Gastrocnemius medialis (tissue), 4 donors: ENCODE results near the gene WASF2. TPM values are rescaled to one million over a fixed set of nuclear protein-coding genes. Genes with fewer than 3 reads are reported as not detected.

Experiments used
- ATAC-seq, 2 donors: fragments of 150-250 bp; one replicate each; pipeline ENCODE4 v1.9.1; 2016
- DNase-seq, 2 donors: peaks; one replicate each; pipeline ENCODE4 v3.0.0-alpha.2; 2019
- H3K27ac ChIP-seq, 4 donors: fragments of 200-600 bp; sonication (generic); 1 replicate in 1 of 4; 2 replicates in 3 of 4; pipeline ENCODE4 v1.5.1; 2016 to 2018; ENCODE audit warnings: mild to moderate bottlenecking in 2 of 4, moderate library complexity in 1 of 4
- H3K27me3 ChIP-seq, 3 donors: fragments of 200-600 bp; sonication (generic) in 2 of 3; 1 replicate in 1 of 3; 2 replicates in 2 of 3; pipeline versions ENCODE4 v1.5.1 to v1.6.0; 2016 to 2019; ENCODE audit warnings: mild to moderate bottlenecking in 1 of 3, moderate library complexity in 1 of 3
- H3K36me3 ChIP-seq, 2 donors: fragments of 200-600 bp; sonication (generic) in 1 of 2; one replicate each; pipeline ENCODE4 v1.5.1; 2017 to 2018
- H3K4me1 ChIP-seq, 2 donors: fragments of 200-600 bp; sonication (generic) in 1 of 2; one replicate each; pipeline ENCODE4 v1.5.1; 2016 to 2017; ENCODE audit warnings: mild to moderate bottlenecking in 2 of 2
- H3K4me3 ChIP-seq, 4 donors: fragments of 200-600 bp; sonication (generic) in 3 of 4; 1 replicate in 1 of 4; 2 replicates in 3 of 4; pipeline ENCODE4 v1.5.1; 2016 to 2019; ENCODE audit warnings: mild to moderate bottlenecking in 2 of 4
- H3K9me3 ChIP-seq, 3 donors: fragments of 200-600 bp; sonication (generic) in 2 of 3; 1 replicate in 1 of 3; 2 replicates in 2 of 3; pipeline ENCODE4 v1.5.1; 2016 to 2019
- POLR2A ChIP-seq, 2 donors: fragments of 450-650 bp; IDR thresholded peaks; one replicate each; pipeline ENCODE4 v1.6.1; 2017; ENCODE audit warnings: antibody characterized with exemption in 2 of 2, mild to moderate bottlenecking in 2 of 2, moderate library complexity in 2 of 2
- in situ Hi-C, 4 donors: fragments of 200-750 bp; cut with MboI; loops; one replicate each; pipeline versions ENCODE4 v1.15.0 to v1.8.0; 2017; ENCODE audit warnings: low sequenced_read_pairs in 4 of 4
- intact Hi-C: fragments of 100-400 bp; cut with DNase I; formaldehyde crosslinking; loops from one replicate; pipeline ENCODE4 v1.15.1; 2023; ENCODE audit warnings: low total_unique reads
- total RNA-seq, 4 donors: library from RNA; depleted of rRNA; stranded (reverse); fragments of >200 nt; gene quantifications; one replicate each; pipeline versions ENCODE4 v1.1.0 to v1.2.3, GENCODE V29; 2016
- TF ChIP-seq, protein P1 (sequence below), 5 experiments: fragments of 450-650 bp in 3 of 5; fragments of 200-600 bp in 2 of 5; sonication (generic) in 2 of 5; IDR thresholded peaks in 4 of 5; conservative IDR thresholded peaks in 1 of 5; 1 replicate in 4 of 5; 2 replicates in 1 of 5; pipeline ENCODE4 v1.5.1; 2016 to 2019; ENCODE audit warnings: antibody characterized with exemption in 5 of 5, mild to moderate bottlenecking in 3 of 5, moderate library complexity in 3 of 5

WASF2 gene
- total RNA-seq, 4 donors from 2014 or later: 10.6 to 16.7 (median 13.3) TPM

DNA sequence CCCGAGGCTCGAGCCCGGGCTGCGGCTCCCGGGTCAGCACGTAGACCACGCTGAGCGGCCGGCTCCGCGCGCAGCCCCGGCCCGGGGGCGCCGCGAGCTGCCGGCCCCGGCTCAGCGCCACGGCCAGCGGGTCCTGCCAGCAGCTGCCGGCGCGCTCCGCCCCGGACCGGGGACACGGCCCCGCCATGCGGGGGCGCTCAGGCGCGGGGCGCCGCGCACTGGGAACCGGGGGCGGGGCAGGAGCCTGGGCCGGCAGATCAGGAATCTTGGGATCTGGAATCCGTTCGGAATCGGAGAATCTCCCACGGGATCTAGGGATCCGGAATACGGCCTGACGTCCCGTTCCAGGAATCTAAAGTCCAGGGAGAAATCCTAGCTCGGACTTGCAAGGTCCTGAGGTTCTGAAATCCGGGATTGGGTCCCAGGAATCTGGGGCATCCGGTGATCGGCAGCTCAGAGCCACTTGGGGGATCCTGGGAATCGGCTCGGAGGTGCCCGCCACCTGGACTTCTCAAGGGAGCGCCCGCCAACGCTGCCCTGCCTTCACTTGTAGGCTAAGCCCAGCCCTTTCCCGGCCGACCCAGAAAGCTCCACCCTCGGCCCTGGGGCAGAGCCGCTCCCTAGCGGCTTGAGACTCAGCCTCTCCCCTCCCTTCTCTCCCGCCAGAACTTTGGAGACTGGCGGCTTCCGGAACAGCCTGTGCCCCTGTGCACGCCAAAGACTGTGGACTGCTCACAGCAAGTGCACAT is 123.4 kb downstream of the WASF2 start, which contains the start of gene MAP3K6:
Gene MAP3K6 (minus strand): TSS at position 551 of the 749 bp plus-strand sequence. CDS start 364 bp downstream, at position 187.
- H3K9me3 ChIP-seq: no peaks in the 10 kb centered on the region
- intact Hi-C loops: loop anchor here (2.0 kb wide), 2 partner anchors 22 to 66 kb away; no protein-coding TSS in a partner anchor
- ATAC-seq: peak; percentile 68 to 76

GRCh38 chr1:27366113-27366410 is 123.9 kb downstream of the WASF2 start:
- Histone ChIP-seq H3K27me3 (no peaks in the 10 kb centered on the region), H3K36me3 (peaks cover 0 to 24% of the 10 kb centered on the region in 2 donors), H3K4me1 (peaks cover 22 to 23% of the 10 kb centered on the region in 2 donors), H3K27ac (peak overlapping the region; percentile 91 to 99 (median 96)), H3K9me3 (no peaks in the 10 kb centered on the region), H3K4me3 (peak overlapping the region; percentile 71 to 95 (median 77))
- intact Hi-C loops (loop anchor here (2.0 kb wide), 2 partner anchors 23 to 65 kb away; no protein-coding TSS in a partner anchor), in situ Hi-C loops (no loop called here)
- TF ChIP-seq, protein P1, sequence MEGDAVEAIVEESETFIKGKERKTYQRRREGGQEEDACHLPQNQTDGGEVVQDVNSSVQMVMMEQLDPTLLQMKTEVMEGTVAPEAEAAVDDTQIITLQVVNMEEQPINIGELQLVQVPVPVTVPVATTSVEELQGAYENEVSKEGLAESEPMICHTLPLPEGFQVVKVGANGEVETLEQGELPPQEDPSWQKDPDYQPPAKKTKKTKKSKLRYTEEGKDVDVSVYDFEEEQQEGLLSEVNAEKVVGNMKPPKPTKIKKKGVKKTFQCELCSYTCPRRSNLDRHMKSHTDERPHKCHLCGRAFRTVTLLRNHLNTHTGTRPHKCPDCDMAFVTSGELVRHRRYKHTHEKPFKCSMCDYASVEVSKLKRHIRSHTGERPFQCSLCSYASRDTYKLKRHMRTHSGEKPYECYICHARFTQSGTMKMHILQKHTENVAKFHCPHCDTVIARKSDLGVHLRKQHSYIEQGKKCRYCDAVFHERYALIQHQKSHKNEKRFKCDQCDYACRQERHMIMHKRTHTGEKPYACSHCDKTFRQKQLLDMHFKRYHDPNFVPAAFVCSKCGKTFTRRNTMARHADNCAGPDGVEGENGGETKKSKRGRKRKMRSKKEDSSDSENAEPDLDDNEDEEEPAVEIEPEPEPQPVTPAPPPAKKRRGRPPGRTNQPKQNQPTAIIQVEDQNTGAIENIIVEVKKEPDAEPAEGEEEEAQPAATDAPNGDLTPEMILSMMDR (IDR thresholded peaks at IDR 0.05 in 4 of 5, conservative IDR thresholded peaks at IDR 0.05 in 1 of 5): no peak
- TF ChIP-seq POLR2A (IDR thresholded peaks at IDR 0.05): no peak
- peak; percentile 54 to 61 for ATAC-seq
- peak; percentile 58 to 74 for DNase-seq

More for the DNA sequence above, 123.4 kb downstream of the WASF2 start, which contains the start of gene MAP3K6:
- H3K4me3 ChIP-seq: peak within 1 kb of the TSS; percentile 71 to 95 (median 80)
- DNase-seq: peak; percentile 83
- peaks cover 22 to 23% of the 10 kb centered on the region in 2 donors for H3K4me1 ChIP-seq
- H3K27me3 ChIP-seq: no peaks in the 10 kb centered on the region
- TF ChIP-seq, protein P1 (IDR thresholded peaks at IDR 0.05 in 4 of 5, conservative IDR thresholded peaks at IDR 0.05 in 1 of 5): peak; percentile 8 to 35 (median 31)
- peak; percentile 59 to 64 for TF ChIP-seq POLR2A (IDR thresholded peaks at IDR 0.05)
- peaks cover 0 to 19% of the 10 kb centered on the region in 2 donors for H3K36me3 ChIP-seq
- in situ Hi-C loops: no loop called here
- peak within 1 kb of the TSS; percentile 91 to 99 (median 96) for H3K27ac ChIP-seq

DNA sequence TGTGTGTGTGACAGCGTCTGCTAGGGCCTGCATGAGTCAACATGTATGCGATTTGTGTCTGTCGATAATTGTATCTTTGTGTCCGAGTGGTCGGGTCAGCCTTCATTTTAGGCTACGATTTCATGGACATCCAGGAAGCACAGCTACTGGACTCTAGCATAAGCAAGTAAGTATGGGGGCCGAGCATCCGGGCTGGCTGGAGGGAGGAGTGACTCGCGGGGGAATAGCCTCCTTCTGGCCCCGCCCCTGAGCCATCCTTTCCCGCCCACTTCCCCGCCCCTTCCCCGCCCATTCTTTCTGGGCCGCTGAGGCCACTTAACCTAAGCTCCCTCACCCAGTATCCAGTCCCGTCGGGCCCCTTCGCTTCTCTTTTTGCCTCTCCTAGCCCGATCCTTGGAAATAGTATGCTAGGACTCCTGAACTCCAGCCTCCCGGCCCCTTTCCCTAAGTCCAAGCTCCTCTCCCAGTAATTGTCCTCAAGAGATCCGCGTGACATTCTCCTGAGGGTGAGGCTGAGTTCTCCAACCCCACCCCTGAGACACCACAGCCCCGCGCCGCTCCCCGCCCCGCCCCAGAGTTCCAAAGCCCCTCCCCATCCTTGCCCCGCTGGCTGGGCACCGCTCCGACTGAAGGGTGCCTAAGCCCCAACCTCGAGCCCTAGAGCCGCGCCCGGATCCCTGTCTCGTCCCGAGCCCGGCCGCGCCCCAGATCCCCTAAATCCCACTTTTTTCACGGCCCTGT is 124.4 kb downstream of the WASF2 start:
- in situ Hi-C loops (no loop called here), intact Hi-C loops (loop anchor here (1.0 to 2.0 kb wide), 5 partner anchors 23 to 131 kb away; partner anchors contain the start of genes GPR3, TMEM222 and WDTC1)
- Histone ChIP-seq H3K4me3 (peak overlapping the region; percentile 71 to 95 (median 77)), H3K4me1 (peaks cover 22 to 23% of the 10 kb centered on the region in 2 donors), H3K27me3 (no peaks in the 10 kb centered on the region), H3K36me3 (peaks cover 0 to 28% of the 10 kb centered on the region in 2 donors), H3K27ac (peak overlapping the region; percentile 91 to 99 (median 96)), H3K9me3 (no peaks in the 10 kb centered on the region)
- DNase-seq: peak; percentile 82 to 88
- TF ChIP-seq, protein P1 (IDR thresholded peaks at IDR 0.05 in 4 of 5, conservative IDR thresholded peaks at IDR 0.05 in 1 of 5): no peak
- TF ChIP-seq POLR2A (IDR thresholded peaks at IDR 0.05): peak; percentile 57 to 64
- ATAC-seq: peak; percentile 79 to 80

GRCh38 chr1:27364696-27365371 is 125.1 kb downstream of the WASF2 start:
- DNase-seq: no peak
- in situ Hi-C loops: no loop called here
- intact Hi-C loops: loop anchor here (1.0 to 2.0 kb wide), 3 partner anchors 27 to 131 kb away; partner anchors contain the start of genes GPR3, TMEM222 and WDTC1
- ATAC-seq: no peak
- Histone ChIP-seq H3K27me3 (no peaks in the 10 kb centered on the region), H3K4me1 (peaks cover 22 to 23% of the 10 kb centered on the region in 2 donors), H3K4me3 (peak overlapping the region; percentile 71 to 95 (median 77)), H3K27ac (peak overlapping the region; percentile 91 to 99 (median 96)), H3K9me3 (no peaks in the 10 kb centered on the region), H3K36me3 (peaks cover 0 to 28% of the 10 kb centered on the region in 2 donors)
- no peak for TF ChIP-seq POLR2A (IDR thresholded peaks at IDR 0.05)
- TF ChIP-seq, protein P1 (IDR thresholded peaks at IDR 0.05 in 4 of 5, conservative IDR thresholded peaks at IDR 0.05 in 1 of 5): no peak
